Activated CD8-positive, alpha-beta memory T cell treated with anti-CD3 and anti-CD28 coated beads, Interleukin-2, amount 10 ng/mL, durations not matched to agents 7 days and 5 days (primary cell): ENCODE measurements around the gene SNRPA. TPM values are rescaled to one million over a fixed set of nuclear protein-coding genes. Genes with fewer than 3 reads are reported as not detected.
"Not testable (repeated sequence)": the region's sequence is repeated elsewhere in the genome, so short reads cannot be mapped to it uniquely, and the experiment has no call there.

Source experiments
- ATAC-seq: fragments of 150-1000 bp; cut with Tn5 transposase; one replicate; pipeline ENCODE4 v1.10.0; 2021; ENCODE audit warnings: moderate library complexity
- CTCF ChIA-PET: fragments of 350-600 bp; sonication (Branson Sonifier 250); formaldehyde crosslinking; loops from one replicate; lab custom pipeline; 2021; ENCODE audit warnings: antibody characterized with exemption; lab: Charles Lee
- DNase-seq: peaks from one replicate; pipeline ENCODE4 v3.0.0-alpha.2; 2020
- H3K27ac Mint-ChIP-seq: one replicate; pipeline ENCODE4 v1.8.0; 2021; ENCODE audit warnings: mild to moderate bottlenecking, mixed read lengths
- H3K27me3 Mint-ChIP-seq: one replicate; pipeline ENCODE4 v1.8.0; 2021; ENCODE audit warnings: mixed read lengths
- H3K36me3 Mint-ChIP-seq: one replicate; pipeline ENCODE4 v1.8.0; 2021; ENCODE audit warnings: mild to moderate bottlenecking, mixed read lengths
- H3K4me1 Mint-ChIP-seq: one replicate; pipeline ENCODE4 v1.8.0; 2021; ENCODE audit warnings: mixed read lengths
- H3K4me3 Mint-ChIP-seq: one replicate; pipeline ENCODE4 v1.8.0; 2021; ENCODE audit warnings: mild to moderate bottlenecking, moderate library complexity, mixed read lengths
- H3K9me3 Mint-ChIP-seq: one replicate; pipeline ENCODE4 v1.8.0; 2022; ENCODE audit warnings: low read depth, mixed read lengths
- total RNA-seq, 2 experiments: library from RNA; stranded (reverse); gene quantifications; one replicate each; pipeline ENCODE4 v1.2.3, GENCODE V29; 2021

SNRPA gene
- total RNA-seq, 2 experiments from 2014 or later = 176 to 193 TPM

- ATAC-seq = no peak
- DNase-seq = no peak
- no peaks in the 10 kb centered on the region for H3K9me3 Mint-ChIP-seq
- CTCF ChIA-PET = no interaction called here
- H3K4me3 Mint-ChIP-seq = no peak overlapping the region
- peaks cover 21% of the 10 kb centered on the region for H3K36me3 Mint-ChIP-seq
- H3K27ac Mint-ChIP-seq = no peak overlapping the region
- H3K4me1 Mint-ChIP-seq = peaks cover 16% of the 10 kb centered on the region
- no peaks in the 10 kb centered on the region for H3K27me3 Mint-ChIP-seq
Observed at GRCh38 chr19:40726279-40726678, 24.7 kb upstream of the SNRPA start.

GRCh38 chr19:40730065-40730464, 20.9 kb upstream of the SNRPA start:
- CTCF ChIA-PET, H3K4me1 Mint-ChIP-seq, H3K27ac Mint-ChIP-seq, H3K27me3 Mint-ChIP-seq, H3K9me3 Mint-ChIP-seq, DNase-seq, ATAC-seq, H3K4me3 Mint-ChIP-seq: not testable (repeated sequence)
- peaks cover 14% of the 10 kb centered on the region for H3K36me3 Mint-ChIP-seq

- not testable (repeated sequence) for H3K4me1 Mint-ChIP-seq, H3K27me3 Mint-ChIP-seq, ATAC-seq, DNase-seq, H3K4me3 Mint-ChIP-seq, H3K9me3 Mint-ChIP-seq, H3K27ac Mint-ChIP-seq
- peaks cover 14% of the 10 kb centered on the region for H3K36me3 Mint-ChIP-seq
- CTCF ChIA-PET = interaction anchor here (0.6 to 1.8 kb wide), 3 partner anchors 15 to 88 kb away, joined by 3 to 4 read pairs (median 3); partner anchors contain the start of genes COQ8B and ITPKC
Observed at GRCh38 chr19:40732304-40732703, 18.7 kb upstream of the SNRPA start.

DNA sequence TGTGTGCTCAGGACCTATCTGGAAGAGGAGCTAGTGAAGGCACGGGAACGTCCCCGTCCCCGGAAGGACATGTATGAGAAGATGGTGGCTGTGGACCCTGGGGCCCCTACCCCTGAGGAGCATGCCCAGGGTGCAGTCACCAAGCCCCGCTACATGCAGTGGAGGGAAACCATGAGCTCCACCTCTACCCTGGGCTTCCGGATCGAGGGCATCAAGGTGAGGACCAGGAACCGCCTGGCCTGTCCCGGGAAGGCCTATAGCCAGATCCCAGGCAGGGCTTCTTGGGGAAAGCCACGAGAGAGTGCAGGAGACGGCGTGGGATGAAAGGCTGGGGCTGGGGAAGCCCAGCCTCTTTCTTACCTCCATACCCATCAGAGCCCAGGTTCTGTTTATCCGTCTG, 17.9 kb upstream of the SNRPA start:
- CTCF ChIA-PET = interaction anchor here (1.8 kb wide), 1 partner anchor 87 kb away, joined by 4 read pairs; no protein-coding TSS in a partner anchor
- no peaks in the 10 kb centered on the region for H3K9me3 Mint-ChIP-seq
- H3K36me3 Mint-ChIP-seq = peaks cover 14% of the 10 kb centered on the region

DNA sequence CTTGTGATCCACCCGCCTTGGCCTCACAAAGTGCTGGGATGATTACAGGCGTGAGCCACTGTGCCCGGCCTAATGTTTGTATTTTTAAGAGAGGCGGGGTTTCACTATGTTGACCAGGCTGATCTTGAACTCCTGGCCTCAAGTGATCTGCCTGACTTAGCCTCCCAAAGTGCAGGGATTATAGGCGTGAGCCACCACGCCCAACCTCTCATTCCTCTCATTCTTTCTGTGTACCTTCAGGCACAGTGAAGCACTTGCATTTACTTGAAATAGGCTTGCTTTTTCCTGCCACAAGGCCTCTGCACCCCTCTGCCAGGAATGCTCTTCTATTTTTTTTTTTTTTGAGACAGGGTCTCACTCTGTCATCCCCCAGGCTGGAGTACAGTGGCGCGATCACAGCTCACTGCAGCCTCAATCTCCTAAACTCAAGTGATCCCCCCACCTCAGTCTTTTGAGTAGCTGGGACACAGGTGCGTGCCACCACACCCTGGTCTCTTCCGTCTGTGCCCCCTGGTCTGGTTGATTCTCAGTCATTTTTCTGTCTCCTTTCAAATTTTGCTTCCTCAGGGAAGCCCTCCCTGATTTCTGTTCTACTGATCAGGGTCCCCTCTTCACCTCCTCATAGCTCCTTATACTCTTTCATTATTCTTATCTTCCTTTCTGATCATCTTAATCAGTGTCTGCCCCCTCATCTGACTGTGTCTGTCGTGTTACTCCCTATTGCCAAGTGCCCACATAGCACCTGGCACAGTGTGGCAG, 15.8 kb upstream of the SNRPA start:
- Mint-ChIP-seq H3K4me1 (peaks cover 5% of the 10 kb centered on the region), H3K27me3 (no peaks in the 10 kb centered on the region), H3K27ac (no peak overlapping the region), H3K36me3 (peaks cover 13% of the 10 kb centered on the region), H3K9me3 (no peaks in the 10 kb centered on the region), H3K4me3 (no peak overlapping the region)
- ATAC-seq (no peak), DNase-seq (no peak)
- CTCF ChIA-PET = interaction anchor here (1.6 kb wide), 1 partner anchor 101 kb away, joined by 5 read pairs; no protein-coding TSS in a partner anchor

More for the DNA sequence above, 17.9 kb upstream of the SNRPA start:
- Mint-ChIP-seq H3K4me1 (no peaks in the 10 kb centered on the region), H3K4me3 (no peak overlapping the region), H3K27me3 (no peaks in the 10 kb centered on the region), H3K27ac (no peak overlapping the region)
- no peak for DNase-seq
- ATAC-seq = no peak

DNA sequence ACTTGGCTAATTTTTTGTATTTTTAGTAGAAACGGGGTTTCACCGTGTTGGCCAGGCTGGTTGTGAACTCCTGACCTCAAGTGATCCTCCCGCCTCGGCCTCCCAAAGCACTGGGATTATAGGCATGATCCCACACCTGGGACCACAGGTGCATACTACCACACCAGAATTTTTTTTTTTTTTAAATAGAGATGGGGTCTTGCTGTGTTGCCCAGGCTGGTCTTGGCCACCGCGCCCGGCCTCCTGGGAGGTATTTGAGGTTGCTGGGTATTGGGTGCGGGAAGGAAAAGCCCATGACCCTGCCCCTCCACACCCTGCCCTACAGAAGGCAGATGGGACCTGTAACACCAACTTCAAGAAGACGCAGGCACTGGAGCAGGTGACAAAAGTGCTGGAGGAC, 14.3 kb upstream of the SNRPA start:
- Mint-ChIP-seq H3K4me1 (peaks cover 5% of the 10 kb centered on the region), H3K36me3 (peaks cover 8% of the 10 kb centered on the region), H3K27me3 (no peaks in the 10 kb centered on the region), H3K27ac (no peak overlapping the region), H3K4me3 (no peak overlapping the region), H3K9me3 (no peaks in the 10 kb centered on the region)
- CTCF ChIA-PET = no interaction called here
- ATAC-seq (no peak), DNase-seq (no peak)

- Mint-ChIP-seq H3K9me3 (no peaks in the 10 kb centered on the region), H3K27ac (no peak overlapping the region), H3K4me3 (no peak overlapping the region), H3K36me3 (peaks cover 8% of the 10 kb centered on the region), H3K4me1 (peaks cover 5% of the 10 kb centered on the region), H3K27me3 (no peaks in the 10 kb centered on the region)
- CTCF ChIA-PET = no interaction called here
- ATAC-seq (no peak), DNase-seq (no peak)
Observed at GRCh38 chr19:40737102-40737644, 13.8 kb upstream of the SNRPA start.

DNA sequence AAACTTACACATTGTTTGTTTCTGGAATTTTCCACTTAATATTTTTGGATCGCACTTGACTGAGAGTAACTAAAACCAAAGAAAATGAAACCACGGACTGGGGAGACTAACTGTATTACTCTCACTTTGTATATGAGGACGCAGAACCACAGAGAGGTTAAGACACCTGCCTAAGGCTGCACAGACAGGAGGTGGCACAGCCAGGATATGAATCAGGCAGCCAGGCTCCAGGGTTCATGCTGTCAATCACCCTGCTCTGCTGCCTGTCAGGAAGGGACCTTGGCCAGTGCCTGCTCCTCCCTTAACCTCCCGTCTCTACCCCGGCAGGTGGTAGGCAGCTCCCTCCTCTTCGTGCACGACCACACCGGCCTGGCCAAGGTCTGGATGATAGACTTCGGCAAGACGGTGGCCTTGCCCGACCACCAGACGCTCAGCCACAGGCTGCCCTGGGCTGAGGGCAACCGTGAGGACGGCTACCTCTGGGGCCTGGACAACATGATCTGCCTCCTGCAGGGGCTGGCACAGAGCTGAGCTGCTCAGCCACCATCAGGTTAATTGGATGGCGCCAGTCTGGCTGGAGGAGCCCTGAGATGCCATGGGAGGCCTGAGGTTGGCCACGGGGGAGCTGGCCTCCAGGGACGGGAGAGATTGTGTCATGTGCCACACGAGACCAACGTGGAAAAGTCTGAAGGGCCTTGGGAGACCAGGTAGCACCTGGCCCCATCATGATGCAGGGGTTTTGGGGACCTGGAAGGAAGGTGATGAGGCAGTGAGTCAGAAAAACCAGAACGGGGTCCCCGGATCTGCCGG, 11.8 kb upstream of the SNRPA start:
- Mint-ChIP-seq H3K27ac (no peak overlapping the region), H3K9me3 (no peaks in the 10 kb centered on the region), H3K27me3 (no peaks in the 10 kb centered on the region), H3K4me3 (no peak overlapping the region), H3K36me3 (peaks cover 8% of the 10 kb centered on the region), H3K4me1 (peaks cover 5% of the 10 kb centered on the region)
- CTCF ChIA-PET = no interaction called here
- ATAC-seq = peak; percentile 50
- peak; percentile 46 for DNase-seq

GRCh38 chr19:40739871-40740703, 10.9 kb upstream of the SNRPA start:
- Mint-ChIP-seq H3K9me3 (no peaks in the 10 kb centered on the region), H3K4me3 (no peak overlapping the region), H3K36me3 (peaks cover 8% of the 10 kb centered on the region), H3K27ac (no peak overlapping the region), H3K27me3 (no peaks in the 10 kb centered on the region), H3K4me1 (peaks cover 5% of the 10 kb centered on the region)
- CTCF ChIA-PET = interaction anchor here (0.7 to 2.4 kb wide), 2 partner anchors 67 to 80 kb away, joined by 3 to 9 read pairs; no protein-coding TSS in a partner anchor
- ATAC-seq (no peak), DNase-seq (no peak)

GRCh38 chr19:40740747-40741146, 10.3 kb upstream of the SNRPA start:
- Mint-ChIP-seq H3K9me3 (no peaks in the 10 kb centered on the region), H3K27me3 (no peaks in the 10 kb centered on the region), H3K36me3 (peaks cover 4% of the 10 kb centered on the region), H3K4me1 (peaks cover 5% of the 10 kb centered on the region), H3K4me3 (no peak overlapping the region), H3K27ac (no peak overlapping the region)
- DNase-seq (no peak), ATAC-seq (no peak)
- CTCF ChIA-PET = interaction anchor here (0.7 to 2.4 kb wide), 2 partner anchors 66 to 79 kb away, joined by 3 to 9 read pairs; no protein-coding TSS in a partner anchor

DNA sequence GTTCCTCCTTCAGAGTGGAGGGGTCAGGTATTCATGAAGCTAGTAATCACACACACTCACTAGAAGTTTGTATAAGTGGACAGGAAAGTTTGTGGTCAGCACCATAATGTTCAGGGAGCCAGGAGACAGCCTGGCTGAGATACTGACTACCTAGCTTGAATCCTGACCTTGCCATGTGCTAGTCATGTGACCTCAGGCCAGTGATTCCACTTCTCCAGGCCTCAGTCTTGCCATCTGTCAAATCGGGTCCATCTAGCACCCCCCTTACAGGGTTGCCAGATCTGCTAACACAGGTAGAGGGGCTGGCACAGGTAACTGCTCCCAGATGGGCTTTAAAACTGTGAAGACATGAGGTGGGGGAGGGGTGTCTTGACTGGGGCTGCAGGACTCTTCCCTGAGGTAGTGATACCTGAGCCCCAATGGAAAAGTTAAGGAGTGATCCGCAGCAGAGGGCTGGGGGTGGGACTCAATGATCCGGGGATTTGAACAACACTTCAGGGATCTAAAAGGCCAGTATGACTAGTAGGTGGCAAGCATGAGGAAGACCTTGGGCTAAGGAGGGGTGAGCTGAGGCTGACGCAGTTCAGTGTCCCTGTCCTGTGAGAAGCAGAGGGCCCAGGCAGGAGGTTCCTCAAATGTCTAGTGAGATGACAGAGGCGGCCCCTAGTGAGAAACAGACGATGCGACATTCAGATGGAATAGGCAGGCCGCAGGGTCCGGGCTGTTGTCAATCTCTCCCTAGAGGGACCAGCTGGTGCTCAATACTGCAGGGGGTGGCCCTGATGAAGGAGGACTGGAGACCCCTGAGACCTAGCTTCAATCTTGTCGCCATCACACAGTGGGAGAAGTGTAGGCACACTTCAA, 9.2 kb upstream of the SNRPA start:
- Mint-ChIP-seq H3K27ac (no peak overlapping the region), H3K4me3 (no peak overlapping the region), H3K36me3 (peaks cover 3% of the 10 kb centered on the region), H3K4me1 (peaks cover 5% of the 10 kb centered on the region), H3K27me3 (no peaks in the 10 kb centered on the region), H3K9me3 (no peaks in the 10 kb centered on the region)
- no peak for ATAC-seq
- DNase-seq = no peak
- CTCF ChIA-PET = interaction anchor here (1.3 to 2.4 kb wide), 2 partner anchors 19 to 65 kb away, joined by 3 to 9 read pairs; no protein-coding TSS in a partner anchor

DNA sequence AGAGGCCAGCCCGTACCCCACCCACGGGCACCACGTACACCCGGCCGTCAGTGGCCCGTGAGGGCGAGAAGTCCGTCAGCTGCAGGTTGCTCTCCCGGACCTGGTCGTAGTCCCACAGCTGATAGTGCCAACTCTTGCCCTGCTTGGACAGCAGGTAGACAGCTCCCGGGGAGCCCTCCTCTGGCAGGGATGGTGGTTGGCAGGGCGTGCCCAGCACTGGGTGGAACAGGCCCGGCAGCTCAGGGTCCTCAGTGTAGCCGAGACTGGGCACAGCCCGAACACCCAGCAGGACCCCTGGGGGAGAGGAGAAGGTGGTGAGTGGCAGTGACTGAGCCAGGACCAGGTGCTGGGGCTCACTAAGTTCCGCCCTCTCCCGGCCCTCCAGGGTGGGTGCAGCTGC, 8.5 kb upstream of the SNRPA start:
- CTCF ChIA-PET = interaction anchor here (1.3 to 2.4 kb wide), 2 partner anchors 20 to 64 kb away, joined by 3 to 9 read pairs; no protein-coding TSS in a partner anchor
- ATAC-seq = no peak
- H3K27me3 Mint-ChIP-seq = no peaks in the 10 kb centered on the region

More for the DNA sequence above, 8.5 kb upstream of the SNRPA start:
- Mint-ChIP-seq H3K4me3 (no peak overlapping the region), H3K36me3 (peaks cover 2% of the 10 kb centered on the region), H3K4me1 (peaks cover 5% of the 10 kb centered on the region), H3K27ac (no peak overlapping the region), H3K9me3 (no peaks in the 10 kb centered on the region)
- no peak for DNase-seq
